B cell (primary cell): ENCODE results near the gene ZNF358. TPM values are rescaled to one million over a fixed set of nuclear protein-coding genes. Genes with fewer than 3 reads are reported as not detected.
A peak's percentile ranks its signal among the peaks of the same experiment; 100 is the strongest.

Experiments
- ATAC-seq: fragments of 200-7000 bp; cut with Tn5 transposase; one replicate; pipeline ENCODE4 v1.10.0; 2021; ENCODE audit warnings: low read depth, mild to moderate bottlenecking, moderate number of reproducible peaks, moderate library complexity
- CTCF ChIA-PET: fragments of 350-600 bp; sonication (Branson Sonifier 250); formaldehyde crosslinking; loops from one replicate; lab custom pipeline; 2021; ENCODE audit warnings: antibody characterized with exemption, inconsistent platforms; lab: Charles Lee
- POLR2A ChIA-PET: fragments of 350-600 bp; sonication (Branson Sonifier 250); formaldehyde crosslinking; loops from one replicate; lab custom pipeline; 2021; ENCODE audit warnings: antibody characterized with exemption; lab: Charles Lee
- DNase-seq: peaks from one replicate; pipeline ENCODE4 v3.0.0; 2013
- H2AFZ ChIP-seq: 2 replicates; pipeline ENCODE4 v1.6.1; 2012; ENCODE audit warnings: mild to moderate bottlenecking, low read depth, low read length; ENCODE audit not compliant: insufficient read depth, poor library complexity, severe bottlenecking
- H3K27ac ChIP-seq, 2 donors: 1 replicate in 1 of 2; 2 replicates in 1 of 2; pipeline ENCODE4 v1.5.1; 2012 to 2013; ENCODE audit warnings: low read length in 2 of 2, mild to moderate bottlenecking in 2 of 2, moderate library complexity in 1 of 2
- H3K27me3 ChIP-seq, 4 experiments: fragments of 200-600 bp in 1 of 4; sonication (generic) in 1 of 4; replicated peaks in 1 of 4; 1 replicate in 2 of 4; 2 replicates in 2 of 4; pipeline versions ENCODE4 v1.6.1 to v1.7.0; 2013 to 2016; ENCODE audit warnings: low read length in 3 of 4, mild to moderate bottlenecking in 2 of 4, mixed read lengths in 1 of 4, moderate library complexity in 1 of 4; ENCODE audit not compliant: insufficient read depth in 4 of 4, control insufficient read depth in 3 of 4; ENCODE audit errors: control extremely low read depth in 1 of 4
- H3K36me3 ChIP-seq, 2 experiments: replicated peaks in 1 of 2; 1 replicate in 1 of 2; 2 replicates in 1 of 2; pipeline versions ENCODE4 v1.6.1 to v1.7.1; 2013; ENCODE audit warnings: low read length in 1 of 2; ENCODE audit not compliant: insufficient read depth in 2 of 2, control insufficient read depth in 1 of 2; ENCODE audit errors: control extremely low read depth in 1 of 2, extremely low read depth in 1 of 2
- H3K4me1 ChIP-seq, 2 donors: fragments of 200-600 bp in 1 of 2; sonication (generic) in 1 of 2; 1 replicate in 1 of 2; 2 replicates in 1 of 2; pipeline versions ENCODE4 v1.5.1 to v1.6.1; 2013 to 2017; ENCODE audit warnings: low read length in 2 of 2; ENCODE audit not compliant: control insufficient read depth in 2 of 2, insufficient read depth in 2 of 2
- H3K4me2 ChIP-seq: replicated peaks from 2 replicates; pipeline ENCODE3; 2012; ENCODE audit warnings: mild to moderate bottlenecking, low read depth, low read length; ENCODE audit not compliant: poor library complexity, severe bottlenecking
- H3K4me3 ChIP-seq, 5 experiments: fragments of 200-600 bp in 1 of 5; sonication (generic) in 1 of 5; 1 replicate in 3 of 5; 2 replicates in 2 of 5; pipeline versions ENCODE4 v1.5.1 to v1.7.0; 2011 to 2016; ENCODE audit warnings: low read length in 4 of 5, mild to moderate bottlenecking in 4 of 5, low read depth in 2 of 5, control low read depth in 1 of 5, moderate library complexity in 1 of 5; ENCODE audit not compliant: insufficient read depth in 1 of 5; ENCODE audit errors: control extremely low read depth in 1 of 5, extremely low read depth in 1 of 5
- H3K79me2 ChIP-seq: fragments of 200-600 bp; sonication (generic); one replicate; pipeline ENCODE4 v1.6.0; 2016; ENCODE audit warnings: low read length; ENCODE audit not compliant: control insufficient read depth, insufficient read depth
- H3K9ac ChIP-seq: fragments of 200-600 bp; sonication (generic); 2 replicates; pipeline ENCODE4 v1.6.1; 2017; ENCODE audit warnings: mild to moderate bottlenecking, low read length, moderate library complexity
- H3K9me3 ChIP-seq, 3 donors: one replicate each; pipeline versions ENCODE4 v1.6.1 to v1.7.1; 2013; ENCODE audit warnings: low read length in 2 of 3; ENCODE audit not compliant: control insufficient read depth in 2 of 3, insufficient read depth in 1 of 3; ENCODE audit errors: control extremely low read depth in 1 of 3
- H4K20me1 ChIP-seq: 2 replicates; pipeline ENCODE4 v1.6.0; 2012; ENCODE audit warnings: mild to moderate bottlenecking, low read length; ENCODE audit not compliant: insufficient read depth, control insufficient read depth, poor library complexity, severe bottlenecking
- H3K27ac Mint-ChIP-seq: one replicate; pipeline ENCODE4 v1.8.0; 2021; ENCODE audit warnings: mixed read lengths
- H3K27me3 Mint-ChIP-seq: one replicate; pipeline ENCODE4 v1.8.0; 2021; ENCODE audit warnings: mixed read lengths
- H3K4me1 Mint-ChIP-seq: one replicate; pipeline ENCODE4 v1.8.0; 2021; ENCODE audit warnings: mixed read lengths
- H3K4me3 Mint-ChIP-seq: one replicate; pipeline ENCODE4 v1.8.0; 2021; ENCODE audit warnings: mixed read lengths
- H3K9me3 Mint-ChIP-seq: one replicate; pipeline ENCODE4 v1.8.0; 2022; ENCODE audit warnings: mixed read lengths; ENCODE audit not compliant: insufficient read depth
- CTCF ChIP-seq: fragments of 200-600 bp; IDR thresholded peaks from one replicate; pipeline ENCODE4 v1.8.0; 2022; ENCODE audit warnings: antibody characterized with exemption, mild to moderate bottlenecking
- EZH2 ChIP-seq: IDR thresholded peaks from 2 replicates; pipeline ENCODE4 v1.6.1; 2012; ENCODE audit warnings: borderline replicate concordance, low read depth, mild to moderate bottlenecking, moderate library complexity, low read length; ENCODE audit not compliant: insufficient read depth, poor library complexity, severe bottlenecking
- WGBS: methylation state at CpG from one replicate; pipeline ENCODE4 v1.1.5; 2013; ENCODE audit warnings: missing lambda C conversion rate; ENCODE audit not compliant: insufficient coverage; 5-methylcytosine and 5-hydroxymethylcytosine counted together
- intact Hi-C: fragments of 100-400 bp; cut with micrococcal nuclease; formaldehyde crosslinking; loops from one replicate; pipeline ENCODE4 v1.10.0; 2022
- polyA plus RNA-seq: library from polyadenylated mRNA; depleted of rRNA; stranded (reverse); fragments of >200 nt; gene quantifications from 2 replicates; pipeline ENCODE4 v1.2.3, GENCODE V29; 2012
- total RNA-seq, 2 donors: library from RNA; stranded (reverse); fragments of 120-200 nt in 1 of 2; gene quantifications; 1 replicate in 1 of 2; 2 replicates in 1 of 2; pipeline versions ENCODE4 v1.2.3 to v1.2.4, GENCODE V29; 2013 to 2022

The ZNF358 gene
- total and polyA plus RNA-seq, 2 donors (not counting 1 experiment from before 2014, with no cell fraction given) = 8.5 to 17.5 TPM

- 91% methylated on average over 6 of the region's 10 CpGs for WGBS
Measured at GRCh38 chr19:7477758-7478157, 38.1 kb upstream of the ZNF358 start.

More at GRCh38 chr19:7477758-7478157, 38.1 kb upstream of the ZNF358 start:
- Mint-ChIP-seq H3K27ac (peak overlapping the region; percentile 15), H3K27me3 (no peaks in the 10 kb centered on the region), H3K4me3 (no peak overlapping the region), H3K4me1 (peaks cover 10% of the 10 kb centered on the region), H3K9me3 (no peaks in the 10 kb centered on the region)
- no peak overlapping the region for H2AFZ ChIP-seq
- H3K4me1 ChIP-seq = peaks cover 5 to 15% of the 10 kb centered on the region in 2 donors
- intact Hi-C loops = no loop called here
- DNase-seq = no peak
- no peaks in the 10 kb centered on the region for H3K79me2 ChIP-seq
- H3K9ac ChIP-seq = no peak overlapping the region
- TF ChIP-seq CTCF (no peak), EZH2 (no peak)
- H4K20me1 ChIP-seq = peaks cover 58% of the 10 kb centered on the region
- peaks cover 0 to 3% (median 0%) of the 10 kb centered on the region in 3 donors for H3K9me3 ChIP-seq
- ChIA-PET CTCF (no interaction called here), POLR2A (no interaction called here)
- no peak for ATAC-seq
- no peak overlapping the region for H3K4me3 ChIP-seq
- no peaks in the 10 kb centered on the region for H3K27me3 ChIP-seq
- H3K4me2 ChIP-seq = no peak overlapping the region
- no peak overlapping the region for H3K27ac ChIP-seq
- H3K36me3 ChIP-seq = no peaks in the 10 kb centered on the region
